Panc1 (cell line): Measurements from ENCODE around the gene FBXO46. TPM values are rescaled to one million over a fixed set of nuclear protein-coding genes. Genes with fewer than 3 reads are reported as not detected.

Experiments used
- ATAC-seq: fragments of 200-7000 bp; cut with Tn5 transposase; 2 replicates; pipeline ENCODE4 v1.9.1; 2020; ENCODE audit warnings: mild to moderate bottlenecking, moderate library complexity
- BruUV-seq: library from RNA; stranded (reverse); fragments of 400-500 nt; replicated peaks from 2 replicates; lab custom pipeline; 2021; lab: Mats Ljungman, UMichigan
- CTCF ChIA-PET: fragments of 300-600 bp; sonication (Branson Sonifier 250); formaldehyde crosslinking; loops from one replicate; lab custom pipeline; 2022; ENCODE audit warnings: antibody characterized with exemption; lab: Charles Lee
- POLR2A ChIA-PET: fragments of 300-600 bp; sonication (Branson Sonifier 250); formaldehyde crosslinking; loops from one replicate; lab custom pipeline; 2022; ENCODE audit warnings: antibody characterized with exemption; lab: Charles Lee
- DNase-seq: peaks from one replicate; pipeline ENCODE4 v3.0.0-alpha.2; 2010; ENCODE audit warnings: low read depth, low spot score
- H3K27ac ChIP-seq: 2 replicates; pipeline ENCODE4 v1.5.1; 2011; ENCODE audit warnings: mild to moderate bottlenecking, low read length, inconsistent platforms
- H3K27me3 ChIP-seq: fragments of 200-500 bp; sonication (Bioruptor generic); 2 replicates; pipeline ENCODE4 v1.6.0; 2014; ENCODE audit warnings: low read length, inconsistent platforms; ENCODE audit not compliant: control insufficient read depth, insufficient read depth
- H3K36me3 ChIP-seq: fragments of 200-500 bp; sonication (Bioruptor generic); 2 replicates; pipeline ENCODE4 v1.5.1; 2014; ENCODE audit warnings: inconsistent platforms, mild to moderate bottlenecking, low read length, moderate library complexity; ENCODE audit not compliant: control insufficient read depth, insufficient read depth
- H3K4me1 ChIP-seq: 2 replicates; pipeline ENCODE4 v1.5.1; 2011; ENCODE audit warnings: inconsistent platforms, mild to moderate bottlenecking, low read length, moderate library complexity; ENCODE audit not compliant: control insufficient read depth, insufficient read depth
- H3K4me3 ChIP-seq, 2 experiments: 2 replicates each; pipeline ENCODE4 v1.5.1; 2011 to 2012; ENCODE audit warnings: low read depth in 2 of 2, low read length in 2 of 2, mild to moderate bottlenecking in 2 of 2, inconsistent platforms in 1 of 2, moderate library complexity in 1 of 2
- H3K9me3 ChIP-seq: fragments of 200-500 bp; sonication (Bioruptor generic); 2 replicates; pipeline ENCODE4 v1.5.1; 2014; ENCODE audit warnings: low read depth, mild to moderate bottlenecking, inconsistent platforms, low read length, moderate library complexity; ENCODE audit not compliant: control insufficient read depth, insufficient read depth
- POLR2AphosphoS5 ChIP-seq: IDR thresholded peaks from 2 replicates; pipeline ENCODE4 v1.6.1; 2012; ENCODE audit warnings: mild to moderate bottlenecking, low read depth, low read length, moderate library complexity
- SIN3A ChIP-seq: IDR thresholded peaks from 2 replicates; pipeline ENCODE4 v1.6.1; 2012; ENCODE audit warnings: low read depth, mild to moderate bottlenecking, low read length, moderate library complexity, borderline replicate concordance; ENCODE audit not compliant: insufficient read depth
- TCF7L2 ChIP-seq: IDR thresholded peaks from 2 replicates; pipeline ENCODE4 v1.6.1; 2011; ENCODE audit warnings: mild to moderate bottlenecking, low read depth, low read length, inconsistent platforms
- in situ Hi-C: cut with HindIII; loops from 2 replicates; pipeline ENCODE4 v1.10.0; 2016; ENCODE audit warnings: low sequenced_read_pairs, low pct_unique_long_range_greater_than_20kb
- intact Hi-C: fragments of 100-400 bp; cut with micrococcal nuclease; formaldehyde crosslinking; loops from one replicate; pipeline ENCODE4 v1.10.0; 2022; ENCODE audit not compliant: unreplicated experiment
- total RNA-seq: library from RNA; stranded (reverse); gene quantifications from one replicate; pipeline ENCODE4 v1.2.1, GENCODE V29; 2021; ENCODE audit not compliant: unreplicated experiment
- TF ChIP-seq, protein P1 (sequence below): fragments of 450-650 bp; IDR thresholded peaks from 2 replicates; pipeline ENCODE4 v1.5.1; 2017; ENCODE audit warnings: mild to moderate bottlenecking
- TF ChIP-seq, protein P2 (sequence below), 2 experiments: IDR thresholded peaks; 2 replicates each; pipeline ENCODE4 v1.6.1; 2011 to 2012; ENCODE audit warnings: low read depth in 2 of 2, control low read depth in 1 of 2, low read length in 1 of 2, mild to moderate bottlenecking in 1 of 2, moderate library complexity in 1 of 2; ENCODE audit not compliant: insufficient read depth in 1 of 2

FBXO46 gene
- total RNA-seq, 1 experiment from 2014 or later = 25.1 TPM

DNA sequence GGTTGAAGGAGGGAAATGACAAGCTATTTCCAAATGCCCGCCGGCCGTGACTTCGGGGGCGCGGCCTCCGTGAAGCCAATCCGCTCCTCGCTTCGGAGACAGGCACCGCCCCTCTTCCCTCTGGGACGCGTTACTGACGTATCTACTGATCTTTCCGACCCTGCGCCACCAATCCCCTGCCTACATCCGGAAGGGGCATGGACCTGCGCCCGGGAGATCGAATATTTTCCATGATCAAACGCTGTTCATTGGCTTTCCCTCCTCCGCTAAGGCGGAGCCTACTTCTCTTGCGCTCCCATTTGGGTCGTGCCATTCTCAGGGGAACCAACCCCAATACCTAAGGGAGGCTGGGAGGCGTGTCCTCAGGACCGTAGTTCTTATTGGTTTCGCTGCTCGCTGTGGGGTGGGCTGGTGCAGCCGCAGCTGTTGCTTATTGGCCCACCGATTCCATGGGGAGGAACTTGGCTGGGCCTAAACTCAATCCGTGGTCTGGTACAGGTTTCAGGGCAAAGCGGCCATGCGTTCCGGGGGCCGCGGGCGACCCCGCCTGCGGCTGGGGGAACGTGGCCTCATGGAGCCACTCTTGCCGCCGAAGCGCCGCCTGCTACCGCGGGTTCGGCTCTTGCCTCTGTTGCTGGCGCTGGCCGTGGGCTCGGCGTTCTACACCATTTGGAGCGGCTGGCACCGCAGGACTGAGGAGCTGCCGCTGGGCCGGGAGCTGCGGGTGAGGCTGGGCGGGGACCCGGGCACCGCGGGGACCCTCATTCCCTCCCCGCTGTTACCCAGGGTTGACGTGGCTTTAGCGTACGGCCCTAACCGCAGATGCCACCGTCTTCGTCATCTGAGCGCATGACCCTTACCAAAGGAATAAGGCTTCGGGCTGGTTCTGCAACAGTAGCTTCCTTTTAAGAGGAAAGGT is 38.2 kb downstream of the FBXO46 start, which contains the start of gene QPCTL:
QPCTL (plus strand) TSS at position 480 of the 919 bp plus-strand sequence; CDS start at position 518, 38 bp downstream.
- CTCF ChIA-PET = interaction anchor here (0.5 to 1.1 kb wide), 7 partner anchors 11 to 125 kb away, joined by 3 to 9 read pairs (median 3); partner anchors contain the start of gene SIX5

DNA sequence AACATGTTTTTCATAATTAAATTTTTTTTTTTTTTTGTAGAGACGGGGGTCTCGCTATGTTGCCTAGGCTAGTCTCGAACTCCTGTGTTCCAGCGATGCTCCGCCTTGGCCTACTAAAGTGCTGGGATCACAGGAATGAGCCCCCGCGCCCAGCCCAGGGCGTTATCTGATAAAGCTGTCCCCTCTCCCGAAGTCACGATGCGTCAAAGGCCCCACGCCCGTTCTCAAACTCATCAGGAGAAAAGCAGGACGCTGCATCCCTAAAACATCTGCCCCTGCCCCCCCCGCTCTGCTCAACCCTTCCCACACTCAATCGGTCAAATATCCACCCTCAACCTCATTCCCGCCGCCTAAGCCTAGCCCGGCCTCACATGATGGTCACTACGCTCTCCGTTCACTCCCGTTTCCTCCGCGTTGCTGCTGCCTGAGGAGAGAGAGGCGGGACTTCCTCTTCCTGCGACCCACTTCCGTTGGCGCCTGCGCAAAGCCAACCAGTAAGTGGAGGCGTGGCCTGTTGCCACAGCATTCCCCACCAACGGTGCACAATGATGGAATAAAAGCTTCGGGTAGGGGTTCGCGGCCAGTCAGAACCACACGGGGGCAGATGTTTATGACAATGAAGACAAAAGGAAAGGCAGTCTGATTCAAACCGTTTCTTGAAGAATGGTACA is 39.0 kb downstream of the FBXO46 start, which contains the start of gene SNRPD2:
SNRPD2 (minus strand) TSS at position 438 of the 671 bp plus-strand sequence; CDS start at position 373, 65 bp downstream.
- DNase-seq = peak; percentile 78
- POLR2A ChIA-PET = interaction anchor here (0.5 to 2.1 kb wide), 7 partner anchors 10 to 974 kb away, joined by 3 to 18 read pairs (median 4); partner anchors contain the start of gene SIX5
- Histone ChIP-seq H3K4me3 (peak within 1 kb of the TSS; percentile 73 to 74), H3K36me3 (peaks cover 7% of the 10 kb centered on the region; the same call in 1 of the 2 replicates), H3K4me1 (no peaks in the 10 kb centered on the region), H3K27ac (peak within 1 kb of the TSS; percentile 86), H3K9me3 (no peaks in the 10 kb centered on the region), H3K27me3 (no peaks in the 10 kb centered on the region)
- TSS peak; percentile 98 for BruUV-seq
- peak; percentile 80 for ATAC-seq
- intact Hi-C loops = no loop called here
- in situ Hi-C loops = no loop called here
- CTCF ChIA-PET = interaction anchor here (0.7 to 1.1 kb wide), 4 partner anchors 11 to 126 kb away, joined by 3 to 9 read pairs (median 4); no protein-coding TSS in a partner anchor
- TF ChIP-seq, protein P1, sequence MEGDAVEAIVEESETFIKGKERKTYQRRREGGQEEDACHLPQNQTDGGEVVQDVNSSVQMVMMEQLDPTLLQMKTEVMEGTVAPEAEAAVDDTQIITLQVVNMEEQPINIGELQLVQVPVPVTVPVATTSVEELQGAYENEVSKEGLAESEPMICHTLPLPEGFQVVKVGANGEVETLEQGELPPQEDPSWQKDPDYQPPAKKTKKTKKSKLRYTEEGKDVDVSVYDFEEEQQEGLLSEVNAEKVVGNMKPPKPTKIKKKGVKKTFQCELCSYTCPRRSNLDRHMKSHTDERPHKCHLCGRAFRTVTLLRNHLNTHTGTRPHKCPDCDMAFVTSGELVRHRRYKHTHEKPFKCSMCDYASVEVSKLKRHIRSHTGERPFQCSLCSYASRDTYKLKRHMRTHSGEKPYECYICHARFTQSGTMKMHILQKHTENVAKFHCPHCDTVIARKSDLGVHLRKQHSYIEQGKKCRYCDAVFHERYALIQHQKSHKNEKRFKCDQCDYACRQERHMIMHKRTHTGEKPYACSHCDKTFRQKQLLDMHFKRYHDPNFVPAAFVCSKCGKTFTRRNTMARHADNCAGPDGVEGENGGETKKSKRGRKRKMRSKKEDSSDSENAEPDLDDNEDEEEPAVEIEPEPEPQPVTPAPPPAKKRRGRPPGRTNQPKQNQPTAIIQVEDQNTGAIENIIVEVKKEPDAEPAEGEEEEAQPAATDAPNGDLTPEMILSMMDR = no peak
- TF ChIP-seq SIN3A (peak; percentile 49; the same call in 1 of the 2 replicates), POLR2AphosphoS5 (peak; percentile 92), TCF7L2 (no peak)

More for the DNA sequence above, 38.2 kb downstream of the FBXO46 start, which contains the start of gene QPCTL:
- in situ Hi-C loops = no loop called here
- POLR2A ChIA-PET = interaction anchor here (0.5 to 2.1 kb wide), 7 partner anchors 9 to 975 kb away, joined by 3 to 18 read pairs (median 4); partner anchors contain the start of gene SIX5
- no peaks in the 10 kb centered on the region for H3K4me1 ChIP-seq
- peak within 1 kb of the TSS; percentile 86 for H3K27ac ChIP-seq
- BruUV-seq = no TSS peak
- H3K36me3 ChIP-seq = peaks cover 4% of the 10 kb centered on the region; the same call in 1 of the 2 replicates
- H3K9me3 ChIP-seq = no peaks in the 10 kb centered on the region
- TF ChIP-seq TCF7L2 = peak; percentile 97
- TF ChIP-seq, protein P2, sequence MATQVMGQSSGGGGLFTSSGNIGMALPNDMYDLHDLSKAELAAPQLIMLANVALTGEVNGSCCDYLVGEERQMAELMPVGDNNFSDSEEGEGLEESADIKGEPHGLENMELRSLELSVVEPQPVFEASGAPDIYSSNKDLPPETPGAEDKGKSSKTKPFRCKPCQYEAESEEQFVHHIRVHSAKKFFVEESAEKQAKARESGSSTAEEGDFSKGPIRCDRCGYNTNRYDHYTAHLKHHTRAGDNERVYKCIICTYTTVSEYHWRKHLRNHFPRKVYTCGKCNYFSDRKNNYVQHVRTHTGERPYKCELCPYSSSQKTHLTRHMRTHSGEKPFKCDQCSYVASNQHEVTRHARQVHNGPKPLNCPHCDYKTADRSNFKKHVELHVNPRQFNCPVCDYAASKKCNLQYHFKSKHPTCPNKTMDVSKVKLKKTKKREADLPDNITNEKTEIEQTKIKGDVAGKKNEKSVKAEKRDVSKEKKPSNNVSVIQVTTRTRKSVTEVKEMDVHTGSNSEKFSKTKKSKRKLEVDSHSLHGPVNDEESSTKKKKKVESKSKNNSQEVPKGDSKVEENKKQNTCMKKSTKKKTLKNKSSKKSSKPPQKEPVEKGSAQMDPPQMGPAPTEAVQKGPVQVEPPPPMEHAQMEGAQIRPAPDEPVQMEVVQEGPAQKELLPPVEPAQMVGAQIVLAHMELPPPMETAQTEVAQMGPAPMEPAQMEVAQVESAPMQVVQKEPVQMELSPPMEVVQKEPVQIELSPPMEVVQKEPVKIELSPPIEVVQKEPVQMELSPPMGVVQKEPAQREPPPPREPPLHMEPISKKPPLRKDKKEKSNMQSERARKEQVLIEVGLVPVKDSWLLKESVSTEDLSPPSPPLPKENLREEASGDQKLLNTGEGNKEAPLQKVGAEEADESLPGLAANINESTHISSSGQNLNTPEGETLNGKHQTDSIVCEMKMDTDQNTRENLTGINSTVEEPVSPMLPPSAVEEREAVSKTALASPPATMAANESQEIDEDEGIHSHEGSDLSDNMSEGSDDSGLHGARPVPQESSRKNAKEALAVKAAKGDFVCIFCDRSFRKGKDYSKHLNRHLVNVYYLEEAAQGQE (IDR thresholded peaks at IDR 0.05; ENCODE audit: insufficient read depth in 1 of 2, low read depth in 2 of 2, low read length in 1 of 2) = no peak
- peak within 1 kb of the TSS; percentile 73 to 74 for H3K4me3 ChIP-seq
- H3K27me3 ChIP-seq = no peaks in the 10 kb centered on the region
- intact Hi-C loops = no loop called here
- ATAC-seq (peak; percentile 95), DNase-seq (peak; percentile 96)
